CD1c-positive myeloid dendritic cell (primary cell): ENCODE measurements around the gene PLBD1.

ENCODE experiments used
- DNase-seq: peaks from one replicate; pipeline ENCODE4 v3.0.0-alpha.2; 2016; ENCODE audit errors: extremely low spot score

PLBD1 gene

DNA sequence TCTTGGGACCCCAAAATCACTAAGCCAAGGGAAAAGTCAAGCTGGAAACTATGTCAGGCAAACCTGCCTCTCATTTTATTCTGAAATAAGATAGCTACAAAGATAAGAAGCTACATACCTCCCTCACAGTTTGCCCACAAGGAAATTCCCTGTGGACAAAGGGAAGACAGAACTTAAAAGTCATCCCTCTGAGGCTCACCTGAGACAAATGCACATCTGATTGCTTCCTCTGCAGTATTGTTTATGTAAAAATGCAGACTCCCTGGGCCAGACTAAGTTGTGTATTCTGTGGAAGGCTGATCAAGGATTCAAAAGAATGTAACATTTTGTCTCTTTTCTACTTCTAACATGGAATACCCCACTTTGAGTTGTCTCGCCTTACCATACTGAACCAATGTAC, 2.5 kb upstream of the PLBD1 start:
- no peak for DNase-seq

DNA sequence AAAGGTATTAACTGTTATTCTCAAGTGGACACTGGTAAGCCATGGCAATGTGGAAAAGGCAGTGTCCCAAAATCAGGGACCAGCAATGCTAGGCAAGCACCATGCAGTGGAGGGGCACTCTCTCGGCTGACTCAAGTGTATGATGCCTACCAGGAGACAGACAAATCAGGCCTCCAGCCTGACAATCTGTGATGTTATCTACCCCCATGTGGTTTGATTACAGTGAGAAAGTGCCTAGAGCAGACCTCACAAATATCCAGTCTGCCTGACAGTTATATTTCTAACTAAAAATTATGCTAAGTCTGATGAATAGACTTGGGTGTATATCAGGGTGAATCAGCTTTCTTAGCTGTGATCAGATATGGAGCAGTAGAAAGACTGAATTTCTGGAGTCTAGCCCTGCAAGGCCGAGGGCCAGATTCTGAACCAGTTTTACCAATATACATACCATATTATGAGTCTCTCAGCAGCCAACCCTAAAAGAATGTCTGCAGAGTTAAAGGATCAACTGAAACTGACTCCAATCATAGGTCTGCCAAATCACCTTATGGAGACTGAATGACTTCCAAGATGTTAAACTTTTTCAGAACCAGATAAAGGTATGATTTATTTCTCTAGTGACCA, 3.2 kb downstream of the PLBD1 start:
- DNase-seq = no peak

DNA sequence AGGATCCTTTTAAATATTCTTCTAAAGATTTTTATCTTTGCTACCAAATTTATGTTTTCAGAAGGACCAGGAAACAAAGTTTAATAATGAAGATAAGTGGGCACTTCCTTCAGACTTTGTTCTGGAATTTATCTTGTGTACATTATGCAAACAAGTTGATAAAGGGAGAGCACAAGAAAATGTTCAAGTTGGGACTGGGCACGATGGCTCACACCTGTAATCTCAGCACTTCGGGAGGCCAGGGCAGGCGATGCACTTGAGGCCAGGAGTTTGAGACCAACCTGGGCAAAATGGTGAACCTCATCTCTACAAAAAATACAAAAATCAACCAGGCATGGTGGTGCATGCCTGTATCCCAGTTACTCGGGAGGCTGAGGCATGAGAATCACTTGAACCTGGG, 4.6 kb downstream of the PLBD1 start:
- DNase-seq = no peak

DNA sequence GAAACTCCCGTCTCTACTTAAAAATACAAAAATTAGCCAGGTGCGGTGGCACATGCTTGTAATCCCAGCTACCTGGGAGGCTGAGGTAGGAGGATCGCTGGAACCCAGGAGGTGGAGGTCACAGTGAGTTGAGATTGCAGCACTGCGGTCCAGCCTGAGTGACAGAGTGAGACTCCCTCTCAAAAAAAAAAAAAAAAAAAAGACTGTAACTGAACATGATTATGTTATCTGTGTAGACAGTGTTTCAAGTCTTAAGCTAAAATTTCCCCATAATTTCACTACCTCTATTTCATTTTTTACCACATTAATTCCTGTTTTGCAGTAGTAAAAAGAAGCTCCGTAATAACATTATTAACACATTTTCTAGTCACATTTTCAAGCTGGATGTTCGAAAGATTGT, 5.4 kb downstream of the PLBD1 start:
- DNase-seq = peak; percentile 77

DNA sequence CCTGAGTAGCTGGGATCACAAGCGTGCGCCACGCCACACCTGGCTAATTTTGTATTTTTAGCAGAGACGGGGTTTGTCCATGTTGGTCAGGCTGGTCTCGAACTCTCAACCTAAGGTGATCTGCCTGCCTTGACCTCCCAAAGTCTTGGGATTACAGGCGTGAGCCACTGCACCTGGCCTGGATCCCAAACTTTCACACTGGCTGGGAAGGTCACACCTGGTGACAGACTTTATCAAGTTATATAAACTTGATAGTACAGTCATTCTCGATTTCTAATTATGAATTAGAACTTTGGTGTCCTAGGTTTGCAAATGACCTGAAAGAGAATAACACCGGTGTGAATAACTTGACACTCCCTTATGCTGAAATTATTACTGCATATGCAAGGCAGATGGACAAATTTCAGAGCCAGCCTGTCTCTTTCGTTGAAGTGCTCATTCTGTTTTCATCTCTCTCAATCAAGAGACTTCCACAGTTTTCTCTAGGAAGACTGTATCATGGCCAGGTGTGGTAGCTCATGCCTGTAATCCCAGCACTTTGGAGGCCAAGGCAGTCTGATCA, 5.9 kb downstream of the PLBD1 start:
- no peak for DNase-seq

DNA sequence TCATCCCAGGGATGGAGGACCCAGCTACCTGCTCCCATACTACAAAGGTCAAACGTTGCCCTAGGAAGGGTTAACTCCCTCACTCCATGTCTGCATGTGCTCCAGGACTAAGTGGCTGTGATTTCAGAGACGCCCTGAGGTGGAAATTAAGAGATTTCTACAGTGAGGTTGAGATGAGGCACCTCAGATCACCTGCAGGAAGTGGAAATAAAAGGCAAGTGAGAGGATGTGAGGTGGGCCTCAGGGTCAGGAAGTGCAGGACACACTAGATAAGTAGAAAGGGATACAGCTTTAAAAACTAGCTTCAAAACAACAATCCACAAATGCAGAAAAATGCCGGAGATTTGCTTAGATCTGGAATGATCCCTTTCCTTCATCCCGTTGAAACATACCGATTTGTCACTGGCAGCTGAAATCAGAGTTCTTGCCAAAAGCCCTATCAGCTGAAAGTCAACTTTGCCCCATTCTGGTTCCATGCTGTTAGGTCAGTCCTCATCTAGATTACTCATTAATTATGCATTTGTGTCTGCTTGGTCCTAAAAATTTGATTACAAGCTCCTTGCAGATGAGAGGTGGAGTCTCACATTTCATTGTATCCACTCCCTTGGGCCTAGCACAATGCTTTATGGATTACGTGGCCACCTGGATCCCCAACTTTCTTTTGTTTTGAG, 6.6 kb downstream of the PLBD1 start:
- DNase-seq = no peak

DNA sequence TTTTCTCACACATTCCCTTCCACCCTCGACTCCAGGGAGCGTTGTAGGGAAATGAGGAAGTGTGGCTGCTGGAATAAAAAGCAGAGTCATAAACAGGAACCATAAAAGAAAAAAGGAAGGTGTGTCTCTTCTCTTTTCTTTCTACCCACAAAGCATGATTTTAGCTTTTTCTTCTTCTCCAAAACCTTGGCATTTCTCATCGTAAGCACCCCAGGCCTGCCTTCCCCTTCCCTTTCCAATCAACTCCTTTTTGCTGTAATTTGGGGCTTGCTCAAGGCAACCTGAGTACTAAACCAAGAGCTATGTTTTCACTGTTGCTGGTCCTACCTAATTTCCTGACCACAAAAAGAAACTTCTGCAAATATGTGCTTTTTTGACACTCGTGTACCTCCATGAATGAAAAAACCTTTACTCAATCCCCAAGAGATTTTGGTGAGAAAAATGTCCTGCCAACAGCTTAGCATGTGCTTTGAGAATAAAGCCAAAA, 9.2 kb downstream of the PLBD1 start:
- DNase-seq = peak; percentile 68

DNA sequence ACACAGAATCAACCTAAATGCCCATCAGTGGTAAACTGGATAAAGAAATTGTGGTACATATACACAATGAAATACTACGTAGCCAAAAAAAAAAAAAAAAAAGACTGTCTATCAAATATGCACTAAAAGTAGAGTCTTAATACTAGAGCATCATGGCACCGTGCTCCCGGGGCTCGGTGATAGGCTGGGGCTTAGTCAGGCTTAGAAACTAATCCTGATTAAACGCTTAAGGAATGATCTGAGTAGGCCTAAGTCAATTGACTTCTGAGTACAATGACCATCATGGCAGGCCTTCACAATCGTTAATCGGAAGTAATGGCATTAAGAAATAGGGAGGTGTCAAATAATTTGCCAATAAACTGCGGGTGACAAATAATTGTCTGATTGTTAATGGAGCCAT, 9.7 kb downstream of the PLBD1 start:
- DNase-seq = no peak

DNA sequence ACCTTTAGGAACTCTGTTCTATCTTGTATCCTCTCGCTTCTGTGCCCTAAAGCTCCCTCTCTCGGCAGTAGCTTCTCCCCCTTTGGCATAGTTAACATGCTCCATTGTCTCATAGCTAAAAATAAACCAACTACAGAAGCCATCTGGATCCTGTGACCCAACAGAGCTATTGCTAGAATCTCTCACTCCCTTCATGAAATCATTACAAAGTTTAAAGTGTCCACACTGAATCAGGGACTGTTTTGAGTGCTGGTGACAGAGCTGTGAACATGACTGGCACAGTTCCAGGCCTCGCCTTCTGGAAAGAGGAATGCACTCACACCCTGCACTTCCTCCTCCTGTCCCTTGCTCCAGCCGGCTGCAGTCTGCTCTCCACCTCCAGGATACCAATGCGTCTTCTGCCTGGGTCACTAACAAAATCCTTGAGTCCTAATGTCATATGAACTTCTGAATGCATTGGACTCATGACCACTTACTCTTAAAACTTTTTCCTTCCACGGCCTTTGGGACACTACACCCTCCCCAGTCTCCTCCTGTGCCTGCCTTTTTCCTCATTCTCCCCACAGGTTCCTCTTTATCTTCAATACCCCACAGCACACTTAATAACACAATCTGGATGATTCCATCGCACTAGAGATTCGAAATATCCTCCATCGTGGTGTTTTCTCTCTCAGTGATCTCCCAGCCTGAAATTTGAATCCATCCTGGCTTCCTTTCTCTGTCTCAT, 13.2 kb downstream of the PLBD1 start:
- peak; percentile 90 for DNase-seq

DNA sequence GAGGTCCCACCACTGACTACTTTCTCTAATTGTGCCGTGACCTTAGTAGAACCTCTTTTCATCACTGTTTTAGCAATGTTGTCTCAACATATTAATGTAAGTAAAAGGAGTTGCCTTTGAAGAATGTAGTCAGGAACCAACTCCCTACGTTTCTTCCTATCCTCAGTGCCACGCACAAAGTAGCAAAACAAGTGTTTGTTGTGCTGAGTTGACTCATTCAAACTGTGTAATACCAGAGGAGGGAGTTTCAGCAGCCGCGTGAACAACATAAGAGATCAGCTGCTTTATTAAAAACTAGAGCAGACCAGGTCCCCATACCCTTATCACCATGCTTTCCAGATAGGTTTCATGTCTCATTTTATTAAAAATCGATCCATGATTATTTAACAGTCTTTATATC, 19.1 kb downstream of the PLBD1 start:
- DNase-seq = no peak

DNA sequence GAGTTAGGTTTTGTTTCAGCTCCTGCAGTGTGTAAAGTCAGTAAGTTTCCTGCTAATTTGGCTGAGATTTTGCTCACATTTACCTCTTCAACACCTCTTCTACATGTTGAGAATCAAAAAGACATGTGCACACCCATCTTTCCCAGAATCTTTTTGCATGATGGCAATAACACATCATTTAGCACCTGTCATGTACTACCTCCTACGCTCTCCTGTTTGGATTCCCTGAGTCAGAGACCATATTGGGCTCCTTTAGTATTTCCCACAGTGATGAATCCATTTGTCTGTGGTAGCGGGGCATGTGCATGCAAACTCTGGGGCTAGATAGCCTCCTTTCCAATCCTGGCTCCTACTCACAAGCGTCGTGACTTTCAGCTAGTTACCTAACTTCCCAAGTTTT, 20.1 kb downstream of the PLBD1 start:
- DNase-seq = no peak

DNA sequence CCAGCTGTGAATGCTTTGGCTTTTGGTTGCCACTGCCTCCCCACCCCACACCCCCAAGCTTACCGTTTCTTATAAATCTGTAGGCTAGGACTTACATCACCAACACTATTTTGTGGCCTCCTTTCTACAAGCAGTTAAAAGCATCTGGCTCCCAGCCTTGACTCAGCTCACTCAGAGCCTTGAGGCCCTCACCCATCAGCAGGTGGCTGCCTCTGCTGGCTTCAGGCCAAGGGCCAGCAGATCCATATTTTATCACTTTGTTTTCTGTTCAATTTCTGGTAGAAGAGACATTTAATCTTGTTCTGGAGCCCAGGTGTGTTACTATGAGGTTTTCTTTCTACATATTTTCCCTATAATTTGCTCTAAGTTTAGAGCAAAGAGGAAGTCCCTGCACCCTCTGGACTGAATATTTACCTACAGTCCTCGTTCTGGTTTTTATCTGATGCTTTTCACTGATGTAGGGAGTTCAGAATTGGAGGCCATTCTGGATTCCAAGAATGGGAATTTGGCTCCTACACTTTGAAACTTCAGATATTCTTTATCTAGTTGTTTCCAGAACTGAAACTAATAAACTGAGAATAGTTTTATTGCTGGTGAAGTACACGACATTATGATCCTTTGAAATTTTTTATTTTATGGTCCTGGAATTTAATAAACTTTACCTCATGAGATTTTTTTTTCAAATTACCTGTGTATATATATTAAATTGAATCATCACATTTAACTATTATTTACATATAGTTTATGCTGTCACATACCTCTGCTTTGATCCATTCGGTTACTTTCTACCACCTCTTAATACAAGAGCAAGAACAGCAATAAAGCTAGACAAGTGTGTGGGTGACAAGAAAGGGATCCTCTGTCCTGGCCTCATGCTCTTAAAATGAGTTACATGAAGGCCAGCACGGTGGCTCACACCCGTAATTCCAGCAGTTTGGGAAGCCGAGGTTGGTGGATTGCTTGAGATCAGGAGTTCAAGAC, 22.2 kb downstream of the PLBD1 start:
- DNase-seq = no peak

DNA sequence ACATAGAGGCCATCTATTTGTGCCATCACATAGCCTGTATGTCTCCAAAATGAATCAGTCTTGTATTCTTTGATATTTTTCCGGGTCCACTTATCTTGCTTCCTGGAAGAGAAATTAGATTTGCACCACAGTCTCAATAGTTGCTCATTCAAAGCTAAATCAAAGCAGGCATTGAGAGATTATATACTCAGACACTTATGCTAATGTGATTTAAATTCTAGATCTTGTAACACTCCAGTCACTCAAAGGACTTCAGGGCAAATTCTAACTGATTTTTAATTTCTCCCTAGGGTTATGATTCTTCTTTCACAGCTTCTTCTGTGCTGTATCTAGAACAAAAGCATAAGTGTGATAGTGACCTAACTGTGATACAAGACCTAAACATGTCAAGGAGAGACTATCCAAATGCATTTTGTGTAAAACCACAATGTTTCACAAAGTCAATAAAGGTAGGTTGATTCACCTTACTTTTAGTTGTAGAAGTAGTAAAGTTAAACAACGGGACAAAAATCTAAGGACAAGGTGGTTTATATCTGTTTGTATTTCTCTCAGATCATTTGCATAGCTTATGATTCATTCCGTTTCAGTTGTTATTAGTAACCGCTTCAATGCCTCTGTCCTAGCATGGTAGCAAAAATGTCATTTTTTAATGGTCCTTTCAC, 26.8 kb downstream of the PLBD1 start:
- no peak for DNase-seq

DNA sequence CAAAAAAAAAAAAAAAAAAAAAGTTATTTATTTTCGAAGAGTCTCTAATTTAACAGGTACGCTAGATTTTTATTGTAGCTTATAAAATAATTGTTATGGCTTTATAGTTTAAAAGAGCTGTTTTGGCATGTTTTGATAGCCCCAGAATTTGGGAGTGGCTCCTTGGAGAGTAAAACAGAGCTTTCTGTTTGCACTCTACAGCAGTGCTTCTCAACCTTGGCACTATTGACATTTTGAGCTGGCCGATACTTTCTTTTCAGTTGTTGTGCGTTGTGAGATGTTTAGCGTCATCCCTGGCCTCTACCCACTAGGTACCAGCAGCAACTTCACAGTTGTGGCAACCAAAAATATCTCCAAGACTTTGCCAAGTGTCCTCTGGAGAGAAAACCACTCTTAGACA, 30.6 kb downstream of the PLBD1 start:
- no peak for DNase-seq

DNA sequence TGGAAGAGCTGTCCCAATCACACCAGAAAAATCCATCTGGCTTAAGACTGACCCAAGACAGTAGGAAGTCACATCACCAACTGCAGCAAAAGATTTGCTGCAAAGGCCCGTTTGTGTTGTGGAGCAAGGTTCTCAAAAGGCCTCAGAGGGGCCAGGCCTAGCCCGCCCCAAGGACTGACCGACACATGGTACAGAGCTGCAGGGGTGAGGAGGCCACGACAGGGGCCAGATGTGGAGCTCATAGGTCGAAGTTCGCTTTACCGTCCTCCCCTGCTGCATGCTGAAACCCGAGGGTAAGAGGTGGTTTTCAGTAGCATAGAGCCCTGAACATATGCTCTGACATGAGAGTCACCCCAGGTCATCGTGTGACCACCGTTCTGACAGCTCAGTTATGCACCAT, 35.5 kb downstream of the PLBD1 start:
- no peak for DNase-seq

DNA sequence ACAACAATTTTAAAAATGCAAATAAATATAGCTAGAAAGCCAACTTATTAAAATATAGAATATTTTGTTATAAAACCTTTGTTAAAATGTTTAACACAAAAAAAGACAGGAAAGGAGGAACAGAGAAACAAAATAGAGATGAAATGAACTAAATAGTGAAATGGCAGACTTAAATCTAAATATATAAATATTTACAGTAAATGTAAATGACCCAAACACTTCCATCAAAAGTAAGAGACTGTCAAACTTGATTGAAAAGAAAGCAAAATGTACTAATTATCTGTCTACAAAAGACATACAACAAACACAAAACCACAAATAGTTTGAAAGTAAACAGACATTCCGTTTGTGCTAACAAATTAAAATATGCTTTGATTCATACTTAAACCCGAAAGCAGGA, 41.7 kb downstream of the PLBD1 start:
- no peak for DNase-seq

DNA sequence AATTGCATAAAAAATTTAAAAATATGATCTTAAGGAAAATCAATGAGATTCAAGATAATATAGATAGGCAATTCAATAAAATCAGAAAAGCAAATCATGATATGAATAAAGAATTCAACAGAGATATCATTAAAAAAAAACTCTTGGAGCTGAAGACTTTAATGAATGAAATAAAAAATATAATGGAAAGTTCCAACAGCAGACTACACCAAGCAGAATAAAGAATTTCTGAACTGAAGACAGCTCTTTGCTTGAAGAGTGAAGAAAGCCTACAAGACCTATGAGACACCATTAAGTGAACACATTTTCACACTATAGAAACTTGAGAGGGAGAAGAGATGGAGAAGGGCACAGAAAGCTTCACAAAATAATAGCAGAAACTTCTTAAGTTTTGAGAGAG, 45.9 kb downstream of the PLBD1 start:
- no peak for DNase-seq

DNA sequence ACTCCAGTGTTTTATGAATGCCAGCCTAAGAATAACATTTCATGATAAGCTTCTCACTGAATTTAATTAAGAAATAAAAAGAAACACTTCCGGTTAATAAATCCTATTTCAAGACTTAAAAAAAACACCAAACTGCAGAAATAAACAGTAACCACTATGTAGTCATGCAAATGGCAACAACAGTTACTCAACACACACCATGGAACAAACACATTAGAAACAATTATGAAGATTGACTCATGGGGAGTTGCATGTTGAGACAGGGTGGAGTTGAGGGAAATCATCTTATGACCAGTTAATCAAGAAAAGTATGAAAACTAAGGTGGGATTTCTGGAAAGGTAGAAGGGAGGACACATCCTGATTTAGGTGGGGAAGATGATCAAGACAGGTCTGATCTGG, 52.7 kb downstream of the PLBD1 start:
- DNase-seq = no peak

DNA sequence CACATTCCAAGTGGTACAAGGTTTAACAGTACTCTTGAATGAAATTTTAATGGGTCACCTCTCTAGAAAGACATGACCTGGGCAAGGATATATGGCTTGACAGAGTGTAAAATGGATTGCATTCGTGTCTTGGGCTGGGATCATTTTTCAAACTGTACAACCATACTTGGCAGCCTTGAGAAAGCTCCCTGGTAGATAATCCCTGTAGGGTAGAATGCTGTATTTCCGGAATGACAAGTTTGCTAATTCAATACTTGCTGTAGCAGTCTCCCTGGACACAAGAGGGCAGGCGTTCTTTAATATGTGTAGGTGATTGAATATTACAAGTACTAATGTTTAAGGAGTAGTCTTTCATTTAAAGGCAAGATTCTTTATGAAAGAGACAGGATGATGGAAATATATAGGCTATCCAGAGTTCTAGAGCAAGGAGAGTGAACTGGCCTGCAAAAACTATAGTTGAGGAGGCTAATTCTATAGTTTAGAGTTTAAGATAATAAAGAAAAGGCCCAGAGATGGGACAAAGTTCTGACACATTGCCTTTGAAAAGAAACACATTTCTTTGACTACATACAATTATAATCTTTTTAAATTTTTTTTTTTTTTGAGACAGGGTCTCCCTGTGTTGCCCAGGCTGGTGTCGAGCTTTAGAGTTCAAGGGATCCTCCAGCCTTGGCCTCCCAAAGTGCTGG, 53.4 kb downstream of the PLBD1 start:
- peak; percentile 18 for DNase-seq

DNA sequence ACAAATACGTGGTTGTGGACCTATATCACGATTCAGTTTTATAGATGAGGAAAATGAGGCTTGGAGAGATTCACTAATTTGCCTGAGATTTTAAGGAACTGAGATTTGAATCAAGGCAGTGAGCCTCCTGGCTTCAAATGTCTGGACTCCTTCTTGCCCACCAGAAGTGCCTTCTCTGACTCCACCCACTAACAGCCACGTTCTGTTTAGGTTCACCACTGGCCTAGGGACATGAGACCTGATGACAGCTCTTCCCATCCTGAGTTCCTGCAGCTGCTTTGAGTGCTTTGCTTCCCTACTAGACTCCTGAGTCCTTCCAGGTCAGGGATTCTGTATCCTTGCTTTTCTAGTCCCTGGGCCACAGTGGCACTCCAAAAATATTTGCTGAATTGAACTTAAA, 57.1 kb downstream of the PLBD1 start:
- peak; percentile 6 for DNase-seq
